Measurements from ENCODE around the gene PCLO.
"Not testable (repeated sequence)": the region's sequence is repeated elsewhere in the genome, so short reads cannot be mapped to it uniquely, and the experiment has no call there.

The PCLO gene

GRCh38 chr7:83109352-83109751, 53.3 kb downstream of the PCLO start:
- Histone ChIP-seq H3K4me3 (ENCODE audit: low read depth, low read length) (no peak overlapping the region), H3K9me3 (no peaks in the 10 kb centered on the region), H3K36me3 (no peaks in the 10 kb centered on the region), H3K27me3 (no peaks in the 10 kb centered on the region), H3K4me1 (peaks cover 4% of the 10 kb centered on the region)
- no peak for DNase-seq
- TF ChIP-seq CTCF (IDR thresholded peaks at IDR 0.05; ENCODE audit: low read depth, low read length): no peak

GRCh38 chr7:83105948-83106347, 56.7 kb downstream of the PCLO start:
- Histone ChIP-seq H3K9me3 (no peaks in the 10 kb centered on the region), H3K4me3 (ENCODE audit: low read depth, low read length) (no peak overlapping the region), H3K4me1 (peaks cover under 1% of the 10 kb centered on the region; the same call in 1 of the 2 replicates), H3K36me3 (no peaks in the 10 kb centered on the region), H3K27me3 (no peaks in the 10 kb centered on the region)
- DNase-seq: no peak
- no peak for TF ChIP-seq CTCF (IDR thresholded peaks at IDR 0.05; ENCODE audit: low read depth, low read length)

GRCh38 chr7:83105063-83105462, 57.6 kb downstream of the PCLO start:
- no peaks in the 10 kb centered on the region for H3K36me3 ChIP-seq
- no peaks in the 10 kb centered on the region for H3K9me3 ChIP-seq
- DNase-seq: no peak
- H3K27me3 ChIP-seq: no peaks in the 10 kb centered on the region
- H3K4me1 ChIP-seq: no peaks in the 10 kb centered on the region
- no peak overlapping the region for H3K4me3 ChIP-seq (ENCODE audit: low read depth, low read length)
- no peak for TF ChIP-seq CTCF (IDR thresholded peaks at IDR 0.05; ENCODE audit: low read depth, low read length)

GRCh38 chr7:83101530-83101929, 61.2 kb downstream of the PCLO start:
- Histone ChIP-seq H3K4me3 (ENCODE audit: low read depth, low read length) (no peak overlapping the region), H3K27me3 (no peaks in the 10 kb centered on the region), H3K9me3 (no peaks in the 10 kb centered on the region), H3K36me3 (no peaks in the 10 kb centered on the region), H3K4me1 (no peaks in the 10 kb centered on the region)
- no peak for DNase-seq
- no peak for TF ChIP-seq CTCF (IDR thresholded peaks at IDR 0.05; ENCODE audit: low read depth, low read length)

GRCh38 chr7:83096065-83096580, 66.6 kb downstream of the PCLO start:
- Histone ChIP-seq H3K36me3 (no peaks in the 10 kb centered on the region), H3K9me3 (no peaks in the 10 kb centered on the region), H3K4me1 (peaks cover 8% of the 10 kb centered on the region), H3K4me3 (ENCODE audit: low read depth, low read length) (no peak overlapping the region), H3K27me3 (no peaks in the 10 kb centered on the region)
- no peak for TF ChIP-seq CTCF (IDR thresholded peaks at IDR 0.05; ENCODE audit: low read depth, low read length)
- no peak for DNase-seq

- Histone ChIP-seq H3K36me3 (no peaks in the 10 kb centered on the region), H3K27me3 (no peaks in the 10 kb centered on the region), H3K9me3 (no peaks in the 10 kb centered on the region), H3K4me3 (ENCODE audit: low read depth, low read length) (no peak overlapping the region), H3K4me1 (no peaks in the 10 kb centered on the region)
- DNase-seq: no peak
- no peak for TF ChIP-seq CTCF (IDR thresholded peaks at IDR 0.05; ENCODE audit: low read depth, low read length)
Observed at GRCh38 chr7:83085299-83085698, 77.4 kb downstream of the PCLO start.

GRCh38 chr7:83079879-83080278, 82.8 kb downstream of the PCLO start:
- not testable (repeated sequence) for H3K36me3 ChIP-seq; H3K4me3 ChIP-seq (ENCODE audit: low read depth, low read length); DNase-seq; H3K9me3 ChIP-seq; H3K4me1 ChIP-seq; H3K27me3 ChIP-seq

All from BE2C (cell line).